Fibroblast of the conjunctiva (primary cell): ENCODE results near the gene TMEM81.

Experiments used
- DNase-seq: peaks from one replicate; pipeline ENCODE4 v3.0.0-alpha.2; 2010; ENCODE audit warnings: low read depth

Gene TMEM81

GRCh38 chr1:205076245-205076761 lies 8.0 kb downstream of the TMEM81 start:
- DNase-seq = no peak

DNA sequence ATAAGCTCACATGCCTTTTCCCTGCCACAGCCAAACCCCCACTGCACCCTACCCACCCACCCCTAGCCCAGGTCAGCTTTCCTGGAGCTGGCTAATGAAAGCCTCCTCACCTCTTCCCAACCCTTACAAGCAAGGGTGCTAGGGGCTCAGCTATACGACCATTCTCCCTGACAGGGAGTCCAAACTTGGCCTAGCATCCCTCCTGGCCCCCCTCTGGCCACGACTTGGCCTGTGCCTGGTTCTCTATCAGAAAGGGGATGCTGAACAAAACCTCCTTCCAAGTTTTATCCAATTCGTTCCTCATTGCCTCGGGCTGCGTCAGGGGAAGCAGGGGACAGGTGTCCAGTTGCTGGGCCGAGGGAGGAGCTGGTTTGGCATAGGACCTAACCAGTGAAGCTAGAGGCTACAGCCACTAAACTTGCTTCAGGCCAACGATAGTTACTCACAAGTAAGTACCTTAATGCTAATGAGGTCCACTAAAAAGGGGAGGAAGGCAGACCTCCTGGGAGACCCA lies 8.6 kb downstream of the TMEM81 start:
- no peak for DNase-seq

- DNase-seq = no peak
Observed at GRCh38 chr1:205074513-205074912, 9.7 kb downstream of the TMEM81 start.

- DNase-seq = no peak
Observed at GRCh38 chr1:205074084-205074483, 10.2 kb downstream of the TMEM81 start.

DNA sequence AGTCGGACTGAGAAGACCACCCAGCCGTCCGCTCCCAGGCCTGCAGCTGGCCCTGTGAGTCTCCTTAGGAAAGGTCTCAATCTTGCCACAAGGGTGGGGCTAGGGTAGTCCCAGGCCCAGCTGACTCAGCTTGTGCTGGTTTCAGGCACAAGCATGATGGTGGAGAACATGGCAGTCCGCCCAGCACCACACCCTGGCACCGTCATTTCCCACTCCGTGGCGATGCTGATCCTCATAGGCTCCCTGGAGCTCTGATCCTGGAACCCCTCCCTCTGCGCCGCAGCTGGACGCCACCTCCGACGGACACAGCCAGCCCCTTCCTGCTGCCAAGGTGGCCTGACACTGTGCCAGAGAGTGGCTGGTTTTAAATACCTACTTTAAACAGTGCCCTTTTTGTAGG lies 10.7 kb downstream of the TMEM81 start:
- DNase-seq = peak; percentile 10

DNA sequence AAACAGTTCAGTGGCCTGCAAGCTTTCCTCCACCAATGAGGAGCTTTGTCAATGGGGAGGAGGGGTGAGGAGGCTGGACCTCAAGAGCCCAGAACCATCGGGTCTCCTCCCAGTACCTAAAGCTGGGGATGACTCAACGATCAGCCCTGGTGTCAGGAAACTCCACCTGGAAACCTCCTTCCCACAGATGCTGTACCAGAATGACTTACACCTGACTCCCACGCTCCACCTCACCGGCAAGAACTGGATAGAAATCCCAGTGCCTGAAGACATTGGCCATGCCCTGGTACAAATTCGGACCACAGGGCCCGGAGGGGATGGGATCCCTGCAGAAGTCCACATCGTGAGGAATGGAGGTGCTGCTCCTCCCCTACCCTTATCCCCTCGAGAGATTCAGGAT lies 11.4 kb downstream of the TMEM81 start:
- DNase-seq = no peak

DNA sequence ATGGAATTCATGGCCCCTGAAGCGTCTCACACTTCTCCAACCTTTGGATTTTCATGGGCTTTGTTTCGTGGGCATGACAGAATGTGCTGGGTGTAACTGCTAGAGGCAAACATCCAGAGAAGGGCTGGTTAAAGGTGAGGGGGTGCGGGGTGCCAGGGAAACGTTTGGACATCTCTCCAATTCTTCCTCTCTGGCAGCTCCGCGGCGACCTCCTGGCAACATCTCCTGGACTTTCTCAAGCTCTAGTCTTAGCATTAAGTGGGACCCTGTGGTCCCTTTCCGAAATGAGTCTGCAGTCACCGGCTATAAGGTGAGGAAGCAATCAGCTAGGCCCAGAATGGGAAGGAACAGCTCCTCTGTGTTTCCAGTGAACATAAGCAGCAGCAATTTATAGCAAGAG lies 12.0 kb downstream of the TMEM81 start:
- DNase-seq = no peak

GRCh38 chr1:205071801-205072200 lies 12.5 kb downstream of the TMEM81 start:
- DNase-seq = no peak

- DNase-seq = no peak
Observed at GRCh38 chr1:205071028-205071409, 13.2 kb downstream of the TMEM81 start.

GRCh38 chr1:205069371-205070125 lies 14.7 kb downstream of the TMEM81 start:
- DNase-seq = no peak

GRCh38 chr1:205068457-205069040 lies 15.7 kb downstream of the TMEM81 start:
- peak; percentile 20 for DNase-seq

DNA sequence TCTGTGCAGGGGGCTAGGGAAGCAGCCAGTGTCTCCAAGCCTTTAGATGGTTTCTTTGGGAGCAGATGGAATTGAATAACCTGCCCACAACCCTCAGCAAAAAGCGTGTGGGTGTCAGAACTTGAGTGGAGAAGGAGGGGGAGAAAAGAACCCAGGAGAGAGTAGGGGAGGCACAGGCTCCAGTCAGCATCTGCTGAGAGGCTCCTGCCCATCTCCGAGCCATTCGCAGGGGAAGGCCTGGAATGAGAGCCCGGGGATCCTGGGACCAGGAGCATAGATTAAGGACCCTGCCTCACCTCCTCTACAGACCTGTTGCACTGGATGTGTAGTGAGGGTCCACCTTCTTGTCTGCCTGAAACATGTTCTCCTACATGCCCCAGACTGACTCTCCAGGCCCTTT lies 16.3 kb downstream of the TMEM81 start:
- DNase-seq = no peak

DNA sequence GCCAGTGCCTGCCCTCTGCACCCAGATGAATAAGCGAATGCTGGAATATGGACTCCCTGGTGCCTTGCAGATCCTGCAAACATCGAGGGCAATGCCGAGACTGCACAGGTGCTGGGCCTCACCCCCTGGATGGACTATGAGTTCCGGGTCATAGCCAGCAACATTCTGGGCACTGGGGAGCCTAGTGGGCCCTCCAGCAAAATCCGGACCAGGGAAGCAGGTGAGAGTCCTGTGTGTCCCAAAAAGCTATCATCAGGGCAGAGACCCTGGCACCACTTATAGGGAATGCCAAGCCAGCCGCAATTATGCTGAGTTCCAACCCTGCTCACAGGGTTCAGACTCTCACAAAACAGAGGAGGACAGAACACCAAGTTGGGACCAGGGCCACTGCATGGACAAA lies 17.2 kb downstream of the TMEM81 start:
- no peak for DNase-seq

DNA sequence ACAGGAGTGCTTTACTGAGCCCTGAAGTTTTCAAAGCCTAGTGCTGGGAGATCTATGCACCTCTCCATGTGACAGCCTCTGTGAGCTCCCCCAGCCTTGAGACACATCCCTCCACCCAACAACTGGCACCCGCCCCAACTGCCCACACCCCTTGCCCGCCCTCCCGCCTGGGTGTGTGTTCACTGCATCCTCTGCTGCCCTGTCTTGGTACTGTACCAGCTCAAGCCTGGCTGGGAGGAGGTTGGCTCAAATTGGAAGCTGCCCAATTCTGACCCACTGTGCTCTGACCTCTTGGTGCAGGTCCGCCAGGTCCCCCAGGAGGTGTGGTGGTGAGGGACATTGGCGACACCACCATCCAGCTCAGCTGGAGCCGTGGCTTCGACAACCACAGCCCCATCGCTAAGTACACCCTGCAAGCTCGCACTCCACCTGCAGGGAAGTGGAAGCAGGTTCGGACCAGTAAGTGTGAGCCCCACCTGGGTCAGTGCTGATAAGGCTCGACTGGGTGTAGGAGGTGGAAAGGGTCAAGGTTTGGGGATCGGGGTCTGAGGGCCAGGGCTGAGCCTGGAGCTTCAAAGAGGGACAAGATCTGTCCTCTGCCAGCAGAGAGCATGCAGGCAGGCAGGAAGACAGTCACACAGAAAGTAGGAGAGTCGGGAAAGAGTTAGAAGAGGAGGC lies 18.0 kb downstream of the TMEM81 start:
- DNase-seq = no peak

- DNase-seq = no peak
Observed at GRCh38 chr1:205065666-205066065, 18.6 kb downstream of the TMEM81 start.

DNA sequence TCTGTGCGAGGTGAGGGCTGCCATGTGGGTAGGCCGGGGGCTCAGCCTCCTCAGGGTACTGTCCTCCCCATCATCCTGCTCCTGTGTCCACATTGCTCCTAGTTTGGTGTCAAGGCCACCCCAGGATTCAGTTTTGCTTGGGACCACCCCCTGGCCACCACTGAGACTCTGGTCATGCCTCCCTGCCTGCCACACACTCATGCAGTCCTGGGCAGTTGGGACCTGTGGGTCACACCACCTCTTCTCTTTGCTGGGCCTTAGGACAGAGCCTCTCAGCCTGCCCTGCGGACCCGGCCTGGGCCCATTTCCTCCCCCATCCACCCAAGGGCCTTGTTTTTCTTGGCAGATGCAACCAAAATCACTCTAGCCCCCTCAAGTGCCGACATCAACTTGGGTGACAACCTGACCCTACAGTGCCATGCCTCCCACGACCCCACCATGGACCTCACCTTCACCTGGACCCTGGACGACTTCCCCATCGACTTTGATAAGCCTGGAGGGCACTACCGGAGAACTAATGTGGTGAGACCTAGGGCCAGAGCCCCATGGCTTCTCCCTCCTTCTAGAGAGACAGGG lies 19.4 kb downstream of the TMEM81 start:
- no peak for DNase-seq

GRCh38 chr1:205064301-205064700 lies 20.0 kb downstream of the TMEM81 start:
- no peak for DNase-seq

DNA sequence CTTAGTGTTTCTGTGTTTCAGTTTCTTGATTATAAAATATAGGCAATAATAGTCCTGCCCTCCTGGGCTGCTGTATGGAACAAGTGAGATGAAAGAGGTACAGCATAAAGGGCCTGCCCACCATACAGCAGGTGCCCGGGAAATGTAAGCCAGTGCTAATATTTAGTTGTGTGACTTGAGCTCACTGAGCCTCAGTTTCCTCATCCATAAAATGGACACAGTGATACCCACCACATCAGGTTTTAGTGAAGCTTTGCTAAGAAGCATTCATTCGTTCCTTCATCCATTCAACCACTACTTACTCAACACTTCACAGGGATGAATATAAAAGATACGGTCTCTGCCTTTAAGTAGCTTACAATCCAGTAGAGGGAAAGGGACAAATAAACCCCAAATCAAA lies 21.4 kb downstream of the TMEM81 start:
- DNase-seq = no peak

DNA sequence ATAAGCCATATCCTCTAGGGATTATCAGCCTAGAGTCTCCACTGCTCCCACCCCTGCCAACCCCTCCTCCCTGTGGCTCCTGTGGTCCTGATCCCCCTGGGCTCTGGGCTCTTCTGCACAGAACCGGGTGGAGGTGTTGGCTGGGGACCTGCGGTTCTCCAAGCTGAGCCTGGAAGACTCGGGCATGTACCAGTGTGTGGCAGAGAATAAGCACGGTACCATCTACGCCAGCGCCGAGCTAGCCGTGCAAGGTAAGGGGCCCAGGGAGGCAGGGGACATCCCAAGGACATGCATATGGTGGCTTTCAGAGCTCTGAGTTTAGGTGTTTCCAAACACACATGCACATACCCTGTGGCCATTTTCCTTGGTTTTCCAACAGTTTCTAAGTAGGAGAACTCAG lies 21.9 kb downstream of the TMEM81 start:
- DNase-seq = no peak

- DNase-seq = peak; percentile 40
Observed at GRCh38 chr1:205061665-205062069, 22.6 kb downstream of the TMEM81 start.

- no peak for DNase-seq
Observed at GRCh38 chr1:205061227-205061626, 23.0 kb downstream of the TMEM81 start.

DNA sequence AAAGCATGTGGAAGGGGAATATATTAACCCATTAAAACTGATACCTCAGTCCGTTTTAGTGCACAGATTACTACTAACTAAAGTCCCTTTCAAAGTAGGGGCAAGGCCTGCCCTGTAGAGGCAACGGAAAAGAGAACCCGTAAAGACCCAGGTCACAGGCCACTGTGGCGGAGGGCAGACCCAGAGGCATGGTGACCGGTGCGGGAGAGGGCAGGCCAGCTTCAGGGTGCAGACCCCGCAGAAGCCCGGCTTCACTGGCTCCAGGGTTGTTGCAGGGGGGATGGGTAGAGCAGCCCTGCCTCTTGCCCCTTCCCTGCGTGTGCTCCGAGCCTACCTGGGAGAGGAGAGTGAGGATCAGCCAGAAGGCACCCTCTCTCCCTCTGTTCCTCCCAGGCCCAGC lies 23.5 kb downstream of the TMEM81 start:
- DNase-seq = no peak

DNA sequence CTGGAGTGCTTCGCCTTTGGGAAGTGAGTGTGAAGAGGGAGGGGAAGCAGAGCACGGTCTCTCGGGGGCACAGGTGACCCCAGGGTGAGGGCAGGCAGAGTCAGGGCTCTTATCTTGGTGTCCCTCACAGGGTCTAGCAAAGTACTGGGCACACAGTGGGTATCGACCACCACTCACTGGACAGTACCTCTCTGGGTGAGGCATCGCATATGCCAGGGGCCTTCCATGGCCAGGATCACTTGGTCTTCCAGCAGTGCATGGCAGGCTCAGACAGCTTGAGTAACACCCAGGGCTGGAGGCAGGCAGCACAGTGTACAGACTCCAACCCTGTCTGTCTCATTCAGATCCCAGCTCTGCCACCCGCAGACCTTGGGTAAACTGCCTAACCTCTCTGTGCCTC lies 24.6 kb downstream of the TMEM81 start:
- no peak for DNase-seq
